Urinary bladder (tissue), 4 donors: Measurements from ENCODE around the gene EP400. TPM values are rescaled to one million over a fixed set of nuclear protein-coding genes. Genes with fewer than 3 reads are reported as not detected.
"Not testable (repeated sequence)": the region's sequence is repeated elsewhere in the genome, so short reads cannot be mapped to it uniquely, and the experiment has no call there.

Experiments used
- DNase-seq: peaks from one replicate; pipeline ENCODE4 v3.0.0-alpha.2; 2015; ENCODE audit errors: extremely low spot score
- H3K27ac ChIP-seq: one replicate; pipeline ENCODE4 v1.5.1; 2013; ENCODE audit warnings: low read depth, mild to moderate bottlenecking, moderate library complexity
- H3K36me3 ChIP-seq: one replicate; pipeline ENCODE4 v1.6.1; 2013; ENCODE audit warnings: mild to moderate bottlenecking, moderate library complexity; ENCODE audit not compliant: insufficient read depth
- H3K4me1 ChIP-seq: one replicate; pipeline ENCODE4 v1.6.1; 2013; ENCODE audit warnings: mild to moderate bottlenecking, moderate library complexity; ENCODE audit not compliant: insufficient read depth
- H3K4me3 ChIP-seq: one replicate; pipeline ENCODE4 v1.5.1; 2013; ENCODE audit warnings: low read depth, low read length
- WGBS: extraction: QIAGEN DNeasy Blood & Tissue Kit; methylation state at CpG from one replicate; pipeline ENCODE4 v1.1.7; 2013; 5-methylcytosine and 5-hydroxymethylcytosine counted together
- polyA plus RNA-seq: library from polyadenylated mRNA; stranded (reverse); fragments of 200-250 nt; gene quantifications from one replicate; pipeline ENCODE4 v1.2.3, GENCODE V29; 2013
- total RNA-seq: library from RNA; depleted of rRNA; stranded (reverse); fragments of >200 nt; gene quantifications from one replicate; pipeline ENCODE4 v1.2.3, GENCODE V29; 2014
- donor health status: healthy with polysubstance abuse.
- donor health status: healthy.

Gene EP400
- total and polyA plus RNA-seq, 2 donors, result 17.9 to 20.1 TPM

- H3K36me3 ChIP-seq, result peaks cover 3% of the 10 kb centered on the region
- no peak for DNase-seq
- 94% methylated on average over 10 of the region's 10 CpGs for WGBS
Measured at GRCh38 chr12:131943876-131944275, 5.9 kb upstream of the EP400 start.

GRCh38 chr12:131944601-131945251, 5.0 kb upstream of the EP400 start:
- no peak overlapping the region for H3K4me3 ChIP-seq
- H3K36me3 ChIP-seq, result peaks cover 3% of the 10 kb centered on the region
- H3K4me1 ChIP-seq, result no peaks in the 10 kb centered on the region
- DNase-seq, result no peak
- WGBS, result 90% methylated on average over 35 of the region's 35 CpGs
- no peak overlapping the region for H3K27ac ChIP-seq

More at GRCh38 chr12:131943876-131944275, 5.9 kb upstream of the EP400 start:
- Histone ChIP-seq H3K4me1 (no peaks in the 10 kb centered on the region), H3K4me3 (no peak overlapping the region), H3K27ac (no peak overlapping the region)

GRCh38 chr12:131946757-131947156, 3.0 kb upstream of the EP400 start:
- peaks cover 4% of the 10 kb centered on the region for H3K4me1 ChIP-seq
- H3K4me3 ChIP-seq, result no peak overlapping the region
- DNase-seq, result no peak
- H3K36me3 ChIP-seq, result peaks cover 3% of the 10 kb centered on the region
- WGBS, result 74% methylated on average over 6 of the region's 6 CpGs
- H3K27ac ChIP-seq, result no peak overlapping the region

GRCh38 chr12:131947482-131948027, 2.2 kb upstream of the EP400 start:
- Histone ChIP-seq H3K4me1 (peaks cover 4% of the 10 kb centered on the region), H3K36me3 (no peaks in the 10 kb centered on the region), H3K27ac (no peak overlapping the region), H3K4me3 (no peak overlapping the region)
- 41% methylated on average over 8 of the region's 8 CpGs for WGBS
- no peak for DNase-seq

- no peak overlapping the region for H3K27ac ChIP-seq
Measured at GRCh38 chr12:131948166-131948712, 1.5 kb upstream of the EP400 start.

GRCh38 chr12:131948713-131949430, 870 bp upstream of the EP400 start:
- not testable (repeated sequence) for H3K4me3 ChIP-seq, H3K4me1 ChIP-seq, DNase-seq, H3K36me3 ChIP-seq
- peak overlapping the region; percentile 59 for H3K27ac ChIP-seq
- WGBS, result 36% methylated on average over 23 of the region's 23 CpGs

More at GRCh38 chr12:131948166-131948712, 1.5 kb upstream of the EP400 start:
- H3K36me3 ChIP-seq, result no peaks in the 10 kb centered on the region
- WGBS, result 66% methylated on average over 1 of the region's 1 CpG
- H3K4me1 ChIP-seq, result peaks cover 4% of the 10 kb centered on the region
- no peak overlapping the region for H3K4me3 ChIP-seq
- DNase-seq, result no peak

- Histone ChIP-seq H3K4me1 (peaks cover 4% of the 10 kb centered on the region), H3K36me3 (no peaks in the 10 kb centered on the region), H3K4me3 (peak overlapping the region; percentile 99), H3K27ac (peak overlapping the region; percentile 76)
- WGBS, result under 1% methylated on average over 79 of the region's 79 CpGs
- no peak for DNase-seq
Measured at GRCh38 chr12:131950182-131950913, 606 bp downstream of the EP400 start.

GRCh38 chr12:131953810-131954209, 4.1 kb downstream of the EP400 start:
- not testable (repeated sequence) for H3K27ac ChIP-seq, H3K4me3 ChIP-seq, DNase-seq, H3K36me3 ChIP-seq, H3K4me1 ChIP-seq
- 97% methylated on average over 9 of the region's 9 CpGs for WGBS

- not testable (repeated sequence) for DNase-seq, H3K4me3 ChIP-seq, H3K4me1 ChIP-seq, H3K36me3 ChIP-seq, H3K27ac ChIP-seq
- WGBS, result 93% methylated on average over 13 of the region's 13 CpGs
Measured at GRCh38 chr12:131954460-131954859, 4.7 kb downstream of the EP400 start.

- Histone ChIP-seq H3K36me3 (no peaks in the 10 kb centered on the region), H3K4me1 (no peaks in the 10 kb centered on the region), H3K4me3 (no peak overlapping the region), H3K27ac (no peak overlapping the region)
- WGBS, result 79% methylated on average over 4 of the region's 4 CpGs
- no peak for DNase-seq
Measured at GRCh38 chr12:131959116-131959515, 9.4 kb downstream of the EP400 start.

GRCh38 chr12:131959641-131960589, 10.2 kb downstream of the EP400 start:
- WGBS, result 82% methylated on average over 16 of the region's 16 CpGs
- Histone ChIP-seq H3K36me3 (no peaks in the 10 kb centered on the region), H3K4me1 (no peaks in the 10 kb centered on the region), H3K4me3 (no peak overlapping the region), H3K27ac (no peak overlapping the region)
- DNase-seq, result no peak

GRCh38 chr12:131960590-131961325, 11.0 kb downstream of the EP400 start:
- not testable (repeated sequence) for H3K27ac ChIP-seq, H3K36me3 ChIP-seq, DNase-seq, H3K4me1 ChIP-seq, H3K4me3 ChIP-seq
- WGBS, result 92% methylated on average over 21 of the region's 30 CpGs
